HG02970 (cell line): ENCODE results near the gene DRG2.

Source experiments
- ATAC-seq: cut with Tn5 transposase; IDR thresholded peaks from one replicate; pipeline ENCODE4 v1.9.1; 2021; ENCODE audit warnings: mild to moderate bottlenecking, moderate library complexity, moderate number of reproducible peaks; ENCODE audit not compliant: unreplicated experiment, low FRiP score

DRG2 gene

DNA sequence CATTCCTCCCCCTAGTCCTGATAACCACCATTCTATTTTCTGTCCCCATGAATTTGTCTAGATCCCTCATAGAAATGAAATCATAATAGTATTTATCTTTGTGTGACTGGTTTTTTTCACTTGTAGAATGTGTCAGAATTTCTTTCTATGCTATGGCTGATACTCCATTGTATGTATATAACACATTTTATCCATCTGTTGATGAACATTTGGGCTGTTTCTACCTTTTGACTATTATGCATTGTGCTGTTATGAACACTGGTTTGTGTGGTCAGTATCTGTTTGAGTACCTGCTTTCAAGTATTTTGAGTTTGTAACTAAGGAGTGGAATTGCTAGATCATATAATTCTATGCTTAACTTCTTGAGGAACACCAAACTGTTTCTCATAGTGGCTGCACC is 16.0 kb upstream of the DRG2 start:
- no peak for ATAC-seq

DNA sequence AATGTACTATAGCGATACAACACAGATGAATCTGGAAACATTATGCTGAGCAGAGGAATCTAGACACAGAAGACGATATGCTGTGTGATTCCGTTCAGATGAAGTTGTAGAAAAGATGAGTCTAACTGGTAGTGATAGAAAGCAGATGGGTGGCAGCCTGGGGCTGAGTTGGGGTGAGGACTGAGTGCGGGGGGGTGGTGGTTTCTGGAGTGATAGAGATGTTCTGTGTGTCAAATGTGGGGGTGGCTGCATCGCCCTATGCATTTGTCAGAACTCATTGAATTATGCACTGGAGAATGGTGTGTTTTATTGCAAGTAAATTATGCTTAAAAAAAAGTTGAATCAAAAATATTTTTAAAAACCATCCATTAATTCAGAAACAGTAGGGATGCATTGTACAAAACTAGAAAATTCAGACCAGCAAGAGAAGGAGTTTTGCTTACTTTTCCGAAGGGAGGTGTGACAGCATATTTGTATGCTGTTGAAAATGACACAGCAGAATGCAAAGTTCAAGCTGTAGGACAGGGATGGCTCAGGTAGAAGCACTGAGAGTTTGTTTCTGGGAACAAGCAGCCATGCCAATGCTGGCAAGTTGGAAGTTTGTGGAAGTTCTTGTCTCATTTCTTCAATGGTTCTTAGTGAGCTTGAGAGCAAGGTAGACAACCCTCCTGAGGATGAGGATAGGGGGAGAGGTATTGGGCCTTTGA is 13.0 kb upstream of the DRG2 start:
- no peak for ATAC-seq

- no peak for ATAC-seq
Observed at GRCh38 chr17:18076936-18077335, 10.8 kb upstream of the DRG2 start.

DNA sequence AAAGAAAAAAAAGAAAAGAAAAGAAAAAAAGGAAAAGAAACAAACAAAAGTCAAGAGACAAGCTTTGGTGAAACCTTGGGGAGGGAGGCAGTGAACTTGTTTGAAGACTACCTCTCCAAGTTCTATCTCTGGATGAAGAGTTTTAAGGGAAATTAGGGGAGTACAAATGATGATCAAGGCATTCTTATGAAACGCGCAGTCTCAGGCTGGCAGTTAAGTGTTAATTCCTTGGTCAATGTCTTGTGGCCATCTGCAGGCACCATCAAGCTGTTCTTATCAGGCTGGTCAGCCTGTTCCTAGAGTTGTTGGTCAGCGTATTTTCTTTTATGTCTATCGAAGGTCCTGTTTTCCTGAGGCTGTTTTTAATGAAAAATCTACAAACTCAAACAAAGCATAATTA is 8.2 kb upstream of the DRG2 start:
- ATAC-seq: no peak

- ATAC-seq: no peak
Observed at GRCh38 chr17:18084256-18084655, 3.5 kb upstream of the DRG2 start.

GRCh38 chr17:18089613-18090012 is 1.9 kb downstream of the DRG2 start:
- ATAC-seq: no peak

- ATAC-seq: no peak
Observed at GRCh38 chr17:18093616-18094408, 6.1 kb downstream of the DRG2 start.

DNA sequence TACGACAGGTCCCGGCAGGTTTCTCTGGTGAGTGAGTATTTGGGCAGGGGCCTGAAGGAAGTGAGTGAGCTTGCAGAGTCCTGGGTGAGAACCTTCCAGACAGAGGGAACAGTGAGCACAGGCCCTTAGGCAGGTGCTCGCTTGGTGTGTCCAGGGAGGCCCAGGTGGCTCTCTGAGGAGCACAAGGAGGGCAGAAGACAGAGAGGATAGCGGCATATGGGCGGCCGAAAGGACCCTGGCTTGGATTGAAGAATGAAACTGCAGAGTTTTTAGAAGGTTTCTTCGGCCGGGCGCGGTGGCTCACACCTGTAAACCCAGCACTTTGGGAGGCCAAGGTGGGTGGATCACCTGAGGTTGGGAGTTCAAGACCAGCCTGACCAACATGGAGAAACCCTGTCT is 6.7 kb downstream of the DRG2 start:
- ATAC-seq: no peak

GRCh38 chr17:18099516-18099915 is 11.8 kb downstream of the DRG2 start:
- no peak for ATAC-seq

DNA sequence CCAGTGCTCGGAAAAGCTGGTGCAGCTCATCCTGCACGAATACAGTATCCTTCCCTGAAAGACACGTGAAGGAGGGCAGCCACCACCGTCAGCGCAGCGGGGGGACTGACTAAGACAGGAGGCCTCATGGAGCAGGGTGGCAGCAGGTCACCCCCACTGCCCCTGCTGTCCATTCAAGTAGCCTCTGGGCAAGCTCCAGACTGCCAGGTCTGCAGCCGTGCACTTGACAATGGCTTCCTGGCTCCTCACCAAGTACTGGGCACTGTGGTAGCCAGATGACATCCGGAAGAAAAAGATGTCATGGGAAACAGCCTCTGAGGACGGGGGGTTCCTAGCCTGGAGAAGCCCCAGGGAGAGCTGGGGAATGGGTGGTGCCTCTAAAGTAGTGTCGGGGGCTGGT is 12.9 kb downstream of the DRG2 start:
- no peak for ATAC-seq

- ATAC-seq: no peak
Observed at GRCh38 chr17:18101828-18102227, 14.1 kb downstream of the DRG2 start.

DNA sequence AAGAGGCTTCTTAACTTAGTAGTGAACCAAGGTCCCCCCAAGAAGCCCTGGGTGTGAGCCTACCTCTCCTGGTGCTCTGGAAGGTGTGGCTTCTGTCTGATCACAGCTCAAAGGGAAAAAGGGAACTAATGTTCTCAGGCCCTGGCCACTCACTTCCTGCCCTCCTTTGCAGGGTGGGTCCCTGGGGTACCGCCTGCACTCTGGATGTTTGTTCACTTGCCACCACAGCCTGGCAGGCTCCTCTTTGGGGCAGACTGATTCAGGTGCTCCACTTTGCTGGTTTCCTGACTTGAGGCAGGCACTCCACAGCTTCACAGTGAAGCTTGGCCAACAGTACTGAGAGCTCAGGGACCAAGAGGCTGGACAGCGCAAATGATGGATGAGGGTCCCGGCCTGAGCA is 14.9 kb downstream of the DRG2 start:
- no peak for ATAC-seq

- ATAC-seq: no peak
Observed at GRCh38 chr17:18105027-18105426, 17.3 kb downstream of the DRG2 start.

DNA sequence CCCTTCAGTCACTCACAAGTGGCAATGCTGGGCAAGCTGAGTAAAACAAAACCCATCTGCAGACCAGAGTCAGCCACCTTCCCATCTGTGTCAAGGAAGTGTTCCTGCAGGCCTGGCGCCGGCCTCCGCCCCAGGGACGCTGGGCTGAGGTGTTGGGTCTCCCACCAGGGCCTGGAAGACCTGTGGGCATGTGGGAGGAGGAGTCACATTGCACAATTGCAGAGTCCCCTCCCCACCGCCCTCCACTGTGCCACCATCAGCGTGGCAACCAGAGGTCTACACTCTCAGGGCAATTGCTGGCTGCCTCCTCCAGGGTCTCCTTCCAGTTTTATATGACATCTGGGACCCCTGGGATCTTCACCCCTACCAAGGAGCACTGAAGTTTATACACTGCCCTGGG is 17.8 kb downstream of the DRG2 start:
- ATAC-seq: no peak

GRCh38 chr17:18106211-18106610 is 18.5 kb downstream of the DRG2 start:
- no peak for ATAC-seq

DNA sequence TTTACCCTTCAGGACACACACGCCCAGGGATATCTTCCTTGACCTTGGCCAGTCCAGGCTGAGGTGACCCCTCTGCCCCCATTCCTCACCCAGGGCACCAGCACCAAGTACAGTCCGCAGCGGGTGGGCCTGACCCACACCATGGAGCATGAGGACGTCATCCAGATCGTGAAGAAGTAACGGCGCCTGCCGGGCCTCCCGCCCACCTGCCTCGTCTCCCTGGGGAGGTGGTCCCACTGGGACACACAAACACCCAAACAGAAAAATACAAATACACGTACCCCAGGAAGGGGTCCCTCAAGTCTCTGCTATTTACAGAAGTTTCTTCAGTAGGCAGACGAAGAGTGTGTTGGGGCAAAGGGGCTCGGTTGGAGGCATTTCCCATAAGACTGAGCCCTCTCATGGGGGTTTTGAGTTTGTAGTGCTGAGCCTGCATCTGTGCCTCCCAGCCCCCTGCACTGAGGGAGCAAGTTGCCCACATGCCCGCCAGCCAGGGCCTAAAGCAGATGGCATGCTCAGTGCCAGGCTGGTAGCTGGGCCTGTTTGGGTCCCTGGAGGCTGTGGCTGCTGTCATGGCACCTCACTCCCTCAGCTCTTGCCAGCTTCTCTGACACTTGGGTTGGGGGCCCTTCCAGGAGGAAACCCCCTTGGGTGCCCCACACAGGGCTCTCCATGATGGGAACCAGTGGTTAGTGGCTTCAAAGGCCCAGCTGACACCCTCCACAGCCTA is 19.5 kb downstream of the DRG2 start:
- ATAC-seq: no peak

DNA sequence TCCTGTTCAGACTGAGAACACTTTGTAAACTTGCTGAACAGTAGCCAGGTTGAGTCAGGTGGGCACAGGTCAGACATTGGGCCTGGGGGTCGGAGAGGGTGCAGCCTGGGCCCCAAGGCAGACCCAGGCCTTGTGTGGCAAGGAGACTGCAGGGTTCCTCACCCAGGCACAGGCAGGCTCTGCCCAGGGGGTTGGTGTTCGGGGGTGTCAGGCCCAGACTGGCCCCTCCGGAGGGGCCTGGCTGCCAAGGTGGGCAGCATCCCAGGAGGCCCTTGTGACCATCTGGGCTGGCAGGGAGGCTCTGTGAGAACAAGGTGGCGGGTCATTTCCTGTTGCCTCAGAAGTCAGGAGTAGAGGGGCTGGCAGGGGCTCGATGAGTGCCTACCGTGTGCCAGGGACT is 20.2 kb downstream of the DRG2 start:
- ATAC-seq: no peak

GRCh38 chr17:18108401-18109312 is 20.9 kb downstream of the DRG2 start, which contains the start of gene MYO15A:
MYO15A (plus strand) TSS chr17:18108756; CDS start chr17:18118801, 10,045 bp downstream.
- ATAC-seq: no peak

DNA sequence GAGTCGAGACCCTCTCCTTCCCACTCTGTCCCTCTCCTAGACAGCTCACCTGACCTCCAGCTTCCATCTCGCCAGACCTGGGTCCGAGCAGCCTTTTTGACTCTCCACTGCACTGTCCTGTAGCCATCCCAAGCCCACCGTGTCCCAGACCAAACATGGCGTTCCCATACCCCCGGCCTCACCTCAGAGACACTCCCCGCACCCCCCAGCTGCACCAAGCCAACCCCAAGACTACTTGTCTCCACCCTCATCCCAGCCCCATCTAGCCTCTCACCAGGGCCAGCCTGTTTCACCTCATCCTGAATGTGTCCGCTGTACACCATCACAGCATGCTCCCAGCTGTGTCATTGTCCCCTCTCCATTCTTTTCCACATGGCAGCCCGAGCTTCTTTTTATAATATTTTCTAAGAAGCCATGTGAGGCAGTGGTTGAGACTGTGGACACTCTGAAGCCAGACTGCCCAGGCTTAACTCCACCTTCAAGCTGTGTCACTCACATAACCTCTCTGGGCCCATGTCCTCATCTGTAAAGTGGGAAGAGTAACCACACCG is 22.3 kb downstream of the DRG2 start:
- ATAC-seq: no peak

- no peak for ATAC-seq
Observed at GRCh38 chr17:18110636-18111145, 22.9 kb downstream of the DRG2 start.
